GM19438 (cell line): ENCODE data around the gene CAMK2N1.

Source experiments
- ATAC-seq: cut with Tn5 transposase; IDR thresholded peaks from one replicate; pipeline ENCODE4 v1.9.1; 2021; ENCODE audit warnings: low read depth; ENCODE audit not compliant: unreplicated experiment

CAMK2N1 gene

DNA sequence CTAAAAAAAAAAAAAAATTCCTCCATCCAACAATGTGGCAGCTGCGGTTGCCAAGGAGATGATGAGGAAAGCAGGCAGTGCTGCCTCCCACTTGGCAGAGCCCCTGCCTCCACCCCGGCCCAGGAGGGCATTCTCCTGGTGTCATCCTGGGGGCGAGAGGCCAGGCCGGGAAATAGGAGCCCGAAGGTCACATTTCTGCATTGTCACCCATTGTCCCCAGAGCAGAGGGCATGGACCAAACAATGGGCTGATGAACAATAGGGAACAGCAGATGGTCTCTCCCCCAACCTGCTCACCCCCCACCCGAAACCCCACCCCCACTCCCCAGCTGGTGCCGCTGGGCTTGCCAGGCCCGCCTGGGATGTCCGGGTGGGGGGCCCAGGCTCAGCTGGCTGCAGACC is 37.3 kb downstream of the CAMK2N1 start:
- ATAC-seq, result no peak

DNA sequence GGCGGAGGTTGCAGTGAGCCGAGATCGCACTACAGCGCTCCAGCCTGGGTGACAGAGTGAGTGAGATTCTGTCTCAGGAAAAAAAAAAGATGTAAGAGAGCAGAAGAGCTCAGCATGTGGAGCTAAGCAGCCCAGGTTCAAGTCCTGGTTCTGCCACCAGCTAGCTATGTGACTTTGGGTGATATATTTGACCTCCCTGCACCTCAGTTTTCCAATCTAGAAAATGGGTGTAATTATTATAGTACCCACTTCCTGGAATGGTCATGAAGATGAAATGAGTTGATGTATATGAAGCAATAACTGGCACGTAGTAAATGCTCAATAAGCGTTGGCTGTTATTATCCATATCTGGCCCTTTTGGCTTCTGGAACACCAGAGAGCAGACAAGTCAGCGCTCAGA is 38.2 kb downstream of the CAMK2N1 start:
- ATAC-seq, result no peak

DNA sequence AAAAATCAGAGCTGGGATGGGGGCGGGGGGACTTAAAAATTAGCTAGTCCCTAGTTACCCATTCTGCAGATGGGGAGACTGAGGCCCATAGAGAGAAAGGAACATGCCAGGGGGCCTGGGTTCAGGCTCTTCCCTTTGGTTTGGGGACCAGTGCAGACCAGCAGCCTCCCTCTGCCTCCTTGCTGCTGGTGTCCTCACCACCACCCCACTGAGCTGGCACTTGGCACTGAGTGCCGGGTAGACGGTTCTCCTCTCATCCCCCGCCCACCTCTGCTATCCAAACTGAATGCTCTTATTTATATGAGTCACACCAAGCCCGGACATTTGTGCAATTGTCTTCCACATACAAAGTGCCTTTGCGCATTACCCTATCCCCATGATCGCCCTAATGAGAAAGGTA is 39.2 kb downstream of the CAMK2N1 start:
- no peak for ATAC-seq

DNA sequence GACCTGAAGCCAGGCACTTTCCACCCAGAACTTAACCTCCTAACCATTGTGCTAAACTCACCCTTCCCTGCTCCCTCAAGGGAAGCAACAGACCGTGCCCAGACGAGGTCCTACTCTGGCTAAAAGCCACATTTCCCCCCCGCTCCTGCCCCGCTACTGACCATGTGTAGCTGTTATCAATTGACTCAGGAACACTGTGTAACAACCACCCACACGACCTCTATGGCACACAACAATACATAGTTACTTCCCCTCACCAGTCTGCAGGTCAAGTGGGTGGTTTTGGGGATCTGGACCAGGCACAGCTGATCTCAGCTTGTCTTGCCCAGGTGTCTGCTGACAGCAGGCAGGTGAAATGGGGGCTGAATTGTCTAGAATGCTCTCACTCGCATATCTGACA is 40.1 kb downstream of the CAMK2N1 start:
- ATAC-seq, result no peak

DNA sequence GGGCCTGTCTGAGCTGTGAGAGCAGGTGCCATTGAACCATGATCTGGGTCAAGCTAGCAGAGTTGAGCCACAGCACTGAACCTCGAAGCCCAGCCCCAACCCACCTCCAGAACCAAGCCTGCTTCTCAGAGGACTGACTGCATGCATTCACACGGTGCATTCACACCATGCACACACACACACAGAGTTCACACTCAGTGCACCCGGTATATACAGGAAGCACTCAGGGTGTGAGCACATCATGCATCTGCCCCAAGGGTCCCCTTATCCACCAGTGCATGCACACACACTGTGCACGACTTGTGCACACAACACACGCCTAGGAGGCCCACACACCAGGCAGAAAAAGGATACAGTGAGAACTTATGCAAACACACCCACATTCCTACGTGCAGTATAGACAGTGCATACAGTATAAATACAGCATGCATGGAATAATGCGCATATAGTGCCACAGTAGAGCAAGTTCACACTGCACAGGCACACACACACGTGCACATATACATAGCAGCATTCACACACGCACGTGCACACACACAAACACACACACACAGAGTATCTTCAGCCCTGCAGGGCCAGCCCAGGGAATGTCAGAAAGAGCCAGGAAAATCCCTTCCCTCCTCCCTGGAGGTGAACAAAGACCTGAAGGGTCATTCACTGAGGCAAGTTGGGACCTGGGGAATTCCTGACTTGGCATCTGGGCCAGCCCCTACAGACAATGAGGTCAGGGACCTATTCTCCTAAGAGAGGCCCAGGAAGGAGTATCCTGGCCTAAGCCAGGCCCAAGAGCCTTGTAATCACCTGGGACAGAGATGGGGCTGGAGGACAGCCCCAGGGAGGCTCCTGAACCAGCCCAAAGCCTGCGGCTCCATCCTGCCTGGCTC is 42.1 kb downstream of the CAMK2N1 start:
- ATAC-seq, result no peak

DNA sequence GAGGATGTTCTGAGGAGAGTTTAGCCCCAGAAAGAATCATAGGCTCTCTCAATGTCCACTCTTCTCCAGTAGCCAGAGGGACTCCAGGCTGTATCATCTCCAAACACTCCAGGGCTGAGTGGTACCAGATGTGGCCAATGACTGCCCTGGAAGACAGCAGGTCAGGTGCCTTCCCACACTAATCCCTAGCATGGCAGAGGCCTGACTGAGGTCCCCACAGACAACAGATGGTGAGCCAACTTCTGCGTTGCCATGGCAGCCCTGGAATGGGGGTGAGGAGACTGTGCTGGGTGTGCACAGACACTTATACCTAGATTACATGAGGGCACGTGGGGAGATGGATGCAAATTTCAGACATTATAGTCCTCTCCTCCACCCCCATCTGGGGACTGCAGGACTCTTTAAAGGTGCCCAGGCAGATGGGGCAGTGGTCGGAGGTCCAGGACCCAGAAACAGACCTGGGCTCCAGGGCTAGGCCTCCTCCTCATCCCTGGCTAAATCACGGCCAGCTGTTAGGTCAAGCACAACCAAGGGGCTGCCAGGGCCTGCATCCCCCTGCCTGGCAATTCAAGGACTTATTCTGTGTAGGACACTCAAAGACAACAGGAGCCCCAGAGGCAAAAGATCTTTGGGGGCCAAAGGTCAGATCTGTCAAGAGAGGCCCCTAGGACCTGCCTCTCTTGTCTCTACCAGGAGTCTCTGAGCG is 42.9 kb downstream of the CAMK2N1 start:
- no peak for ATAC-seq

DNA sequence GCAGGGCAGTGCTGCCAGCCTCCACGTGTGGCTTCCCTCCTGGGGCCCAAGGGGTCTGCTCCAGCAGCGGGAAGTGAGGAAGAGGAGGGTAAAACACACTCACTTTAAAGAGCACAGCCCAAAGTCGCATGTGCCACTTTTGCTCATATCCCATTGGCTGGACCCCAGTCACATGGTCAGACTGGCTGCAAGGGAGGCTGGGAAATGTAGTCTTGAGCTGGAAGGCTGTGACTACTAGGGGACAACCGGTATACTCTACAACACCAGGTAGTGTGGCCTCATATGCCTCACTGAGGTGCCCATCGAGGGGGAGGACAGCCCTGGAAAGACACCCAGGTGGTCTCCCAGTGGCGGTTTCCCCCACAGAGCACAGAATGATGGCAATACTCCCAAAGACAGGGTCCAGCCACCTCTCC is 45.2 kb downstream of the CAMK2N1 start:
- no peak for ATAC-seq

DNA sequence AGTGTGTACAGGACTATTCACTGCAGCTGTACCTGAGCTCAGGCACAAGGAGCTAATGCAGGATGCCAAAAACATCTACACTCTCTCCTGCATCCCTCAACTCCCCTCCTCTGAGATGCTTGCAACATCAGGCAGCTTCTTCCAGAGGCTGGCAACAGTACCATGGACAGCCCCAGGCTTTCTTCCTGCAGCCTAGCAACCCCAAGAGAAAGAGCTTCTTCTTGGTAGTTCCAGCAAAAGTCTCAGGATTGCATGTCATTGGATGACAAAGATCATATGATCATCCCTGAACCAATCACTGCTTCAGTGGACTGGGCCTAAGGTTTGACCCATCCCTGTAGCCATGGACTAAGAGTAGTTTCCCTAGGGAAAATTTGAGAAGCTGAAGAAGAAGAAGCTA is 46.7 kb downstream of the CAMK2N1 start:
- no peak for ATAC-seq

DNA sequence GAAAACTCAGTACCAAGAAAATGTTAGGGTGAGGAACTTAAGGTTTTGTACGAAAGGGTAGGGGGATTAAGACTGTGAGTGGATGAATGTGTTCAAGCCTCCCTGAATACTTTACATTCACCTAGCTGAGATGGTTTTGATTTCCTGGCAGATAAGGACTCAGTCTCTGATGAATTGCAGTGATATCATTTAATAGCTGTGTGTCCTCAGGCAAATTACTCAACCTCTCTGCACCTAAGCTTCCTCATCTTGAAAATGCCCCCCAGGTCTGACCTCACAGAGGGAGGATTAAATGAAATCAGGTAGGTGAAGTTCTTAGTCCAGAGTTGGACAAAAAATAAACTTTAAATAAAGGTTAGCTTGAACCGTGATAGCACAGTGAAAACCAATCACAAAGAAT is 48.4 kb downstream of the CAMK2N1 start:
- ATAC-seq, result no peak

DNA sequence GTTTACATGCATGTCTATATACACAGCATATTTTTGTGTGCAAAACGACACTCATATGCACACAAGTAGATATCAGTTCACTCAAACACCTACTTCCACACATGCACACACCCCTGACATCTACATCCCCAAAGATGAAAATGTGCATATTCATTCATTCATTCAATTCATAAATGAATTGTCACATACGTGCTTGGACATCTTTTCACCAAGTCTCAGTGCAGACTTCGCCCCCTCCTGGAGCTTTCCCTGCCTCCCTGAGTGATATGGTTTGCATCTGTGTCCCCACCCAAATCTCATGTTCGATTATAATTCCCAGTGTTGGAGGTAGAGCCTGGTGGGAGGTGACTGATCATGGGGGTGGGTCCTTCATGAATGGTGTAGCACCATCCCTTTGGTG is 53.1 kb downstream of the CAMK2N1 start:
- ATAC-seq, result no peak
